ENCODE measurements around the gene IKBKE.

The IKBKE gene
- total RNA-seq, result 93.2 reads per million, percentile 81 among the genes with 10 or more reads in this experiment

DNA sequence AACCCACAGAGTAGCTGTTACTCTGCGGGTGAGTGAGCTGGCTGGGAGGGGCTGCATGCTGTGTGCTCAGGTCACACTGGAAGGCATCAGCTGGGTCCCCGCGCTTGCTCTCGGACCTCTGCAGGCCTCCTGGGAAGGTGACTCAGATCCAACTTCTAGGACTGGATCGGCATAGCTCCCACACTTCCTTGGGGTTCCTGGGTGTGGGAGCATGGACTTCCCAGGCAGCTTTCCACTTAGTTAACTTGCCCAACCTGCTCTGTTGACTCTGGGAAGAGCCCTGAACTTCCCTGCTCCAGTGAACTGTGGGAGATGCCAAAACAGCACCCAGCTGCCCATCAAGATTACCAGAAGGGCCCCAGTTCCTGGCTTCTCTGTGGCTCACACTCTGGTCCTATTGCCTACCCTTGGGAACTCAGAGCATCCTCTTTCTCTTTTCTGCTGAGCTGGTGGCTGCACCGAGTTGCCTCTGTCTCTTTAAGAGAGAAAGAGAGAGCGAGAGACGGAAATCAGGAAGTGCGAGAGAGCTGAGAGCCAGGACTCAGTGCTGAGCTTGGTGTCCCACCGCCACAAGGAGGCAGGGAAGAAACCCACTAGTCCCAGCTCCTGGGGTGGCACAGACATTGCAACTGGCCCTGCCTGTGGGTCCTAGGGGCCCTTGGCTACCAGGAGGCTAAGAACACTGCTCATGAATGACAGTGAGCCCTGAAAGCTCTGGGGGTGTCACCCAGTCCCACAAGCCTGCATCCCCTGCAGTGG is at the start of gene IKBKE:
Gene IKBKE, plus strand, starts transcription at position 544 of the 759 bp plus-strand sequence. CDS start 2,752 bp downstream, outside the sequence.
- DNase-seq, result peak; percentile 30

DNA sequence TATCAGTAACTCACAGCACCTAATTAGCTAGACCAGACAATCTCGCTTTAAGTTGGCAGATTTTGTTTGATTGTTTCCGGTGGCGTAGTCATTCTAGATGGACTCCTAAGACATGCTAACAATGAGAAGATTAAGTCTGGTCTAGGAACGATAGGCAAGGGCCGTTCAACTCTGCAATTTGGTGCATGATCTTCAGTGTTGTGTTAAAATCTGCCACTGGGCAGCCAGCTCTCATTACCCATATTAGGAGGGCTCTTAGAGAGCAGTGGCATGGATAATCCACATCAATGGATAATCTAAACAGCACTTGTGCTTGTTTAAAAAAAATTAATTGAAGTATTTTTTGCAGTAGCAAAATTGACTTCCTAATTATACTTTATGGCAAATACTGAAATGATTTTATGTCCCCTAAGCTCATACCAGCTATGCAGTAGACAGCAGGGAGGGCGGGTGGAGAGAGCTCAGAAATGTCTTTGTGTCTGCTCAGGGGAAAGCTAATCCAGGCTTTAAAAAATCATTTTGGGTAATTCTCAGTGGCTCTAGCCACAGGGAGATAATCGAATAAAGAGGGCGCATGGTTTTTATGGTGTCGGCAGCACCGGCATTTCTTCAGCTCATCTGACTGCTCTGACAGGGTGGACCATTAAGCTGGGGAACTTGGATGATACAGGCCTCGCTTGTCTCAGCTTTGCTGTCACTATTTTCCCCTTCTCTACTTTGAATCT is 48.5 kb upstream of the IKBKE start:
- DNase-seq, result no peak

DNA sequence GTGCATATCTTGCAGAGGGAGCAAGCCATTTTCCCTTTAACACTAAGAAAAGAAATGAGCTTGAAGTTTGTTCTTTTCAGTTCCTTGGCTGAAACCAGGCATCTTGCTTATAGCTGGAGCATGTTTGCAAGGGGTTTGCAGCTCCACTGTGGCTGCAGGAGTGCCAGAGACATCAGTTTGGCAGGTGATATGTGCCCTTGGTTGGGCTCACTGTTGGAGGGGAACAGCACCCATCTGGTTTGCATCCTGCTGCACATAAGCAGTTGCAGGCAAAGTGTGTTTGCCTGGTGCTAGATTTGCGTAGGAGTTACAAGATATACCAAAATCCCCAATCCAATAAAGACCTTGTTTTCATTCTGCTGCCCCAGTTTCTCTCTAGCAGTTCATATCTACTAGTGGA is 47.8 kb upstream of the IKBKE start:
- DNase-seq, result no peak

DNA sequence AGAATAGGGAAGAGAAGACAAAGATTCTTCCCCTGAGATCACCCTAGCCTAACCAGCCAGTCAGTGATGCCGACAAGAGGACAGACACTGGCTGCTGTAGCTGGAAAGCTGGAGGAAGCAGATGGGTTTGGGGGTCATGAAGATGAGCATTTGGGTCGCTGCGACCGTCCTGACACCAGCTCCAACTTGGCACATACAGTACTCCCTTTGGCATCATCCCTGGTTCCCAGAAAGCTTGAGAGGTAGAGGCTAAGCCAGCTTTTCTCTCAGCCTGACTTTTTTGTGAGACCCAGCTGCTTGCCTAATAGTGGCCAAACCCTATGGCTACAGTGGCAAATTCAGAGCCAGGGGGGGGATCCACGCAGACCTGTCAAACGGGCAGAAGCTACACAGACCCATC is 43.0 kb upstream of the IKBKE start:
- DNase-seq, result no peak

DNA sequence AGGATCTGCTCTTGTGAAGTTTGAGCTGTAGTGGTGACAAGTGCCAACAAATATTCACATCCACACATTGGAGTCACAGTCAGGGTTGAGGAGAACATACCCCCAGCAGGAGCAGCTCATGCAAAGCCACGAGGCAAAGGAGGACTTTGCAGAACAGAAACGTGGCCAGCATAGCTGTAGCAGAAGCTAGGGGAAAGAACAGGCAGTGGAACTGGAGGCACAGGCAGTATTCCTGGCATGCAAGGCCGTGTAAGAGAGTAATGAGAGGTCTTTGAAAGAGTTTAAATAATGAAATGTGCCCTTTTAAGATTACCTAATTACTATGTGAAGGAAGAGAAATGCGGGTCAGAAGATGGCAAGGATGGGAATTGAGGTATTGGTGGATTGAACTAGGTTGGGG is 40.9 kb upstream of the IKBKE start:
- no peak for DNase-seq

DNA sequence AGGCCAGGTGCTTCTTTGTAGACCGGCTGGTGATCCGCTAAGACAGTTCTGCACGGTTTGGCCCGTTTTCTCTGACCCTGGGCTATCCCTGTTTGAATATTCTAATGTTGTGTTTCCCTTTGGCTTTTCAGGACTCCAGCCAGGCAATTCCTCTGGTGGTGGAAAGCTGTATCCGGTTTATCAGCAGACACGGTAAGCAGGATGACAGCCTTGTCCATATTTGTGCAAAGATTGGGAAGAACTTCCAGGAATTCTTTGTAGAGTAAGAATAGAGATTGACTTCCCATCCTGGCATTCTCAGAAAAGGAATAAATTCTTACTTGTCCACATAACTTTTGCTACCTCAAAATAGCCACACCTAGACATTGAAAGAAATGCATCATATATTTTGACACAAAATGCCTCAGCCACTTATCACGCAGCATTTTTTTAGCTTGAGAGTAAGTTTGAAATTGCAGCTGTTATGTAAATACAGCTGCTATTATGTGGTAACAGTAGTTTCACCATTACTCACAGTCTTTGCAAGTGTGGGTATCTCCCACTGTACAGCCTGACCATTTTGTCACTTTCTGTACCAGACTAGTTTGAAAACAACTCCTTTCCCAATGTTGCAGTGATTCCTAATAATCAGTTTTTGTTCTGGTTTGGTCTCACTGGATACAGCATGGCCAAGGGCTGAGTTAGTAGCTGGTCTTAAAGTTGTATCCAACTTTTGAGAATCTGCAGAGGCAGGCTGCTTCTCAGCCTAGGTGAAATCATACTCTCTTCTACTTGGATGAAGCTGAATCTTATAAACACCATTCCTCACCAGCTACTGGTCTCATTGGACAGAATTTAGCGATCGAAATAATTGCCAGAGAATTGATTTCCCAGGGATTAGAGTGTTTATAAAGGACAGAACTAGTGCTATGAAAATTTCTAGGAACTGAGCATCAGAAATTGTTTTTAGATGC is 40.0 kb upstream of the IKBKE start:
- no peak for DNase-seq

DNA sequence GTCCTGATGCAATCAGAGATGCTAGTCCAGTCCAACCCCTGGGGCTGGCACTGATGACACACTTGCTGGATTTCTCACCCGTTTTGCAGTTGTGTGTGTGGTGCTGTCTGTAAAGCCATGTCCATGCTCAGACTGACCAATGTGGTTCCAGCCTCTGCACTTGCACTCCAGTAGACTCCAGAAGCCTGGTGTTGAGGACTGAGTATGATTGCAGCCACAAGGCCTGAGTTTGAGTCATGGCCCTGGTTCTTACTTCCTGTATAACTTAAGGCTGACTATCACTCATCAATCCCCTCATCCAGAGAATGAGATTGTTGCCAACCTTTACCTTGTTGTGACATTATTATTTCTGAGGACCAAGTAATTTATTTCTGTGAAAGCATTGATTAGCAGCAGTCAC is 34.8 kb upstream of the IKBKE start:
- no peak for DNase-seq

DNA sequence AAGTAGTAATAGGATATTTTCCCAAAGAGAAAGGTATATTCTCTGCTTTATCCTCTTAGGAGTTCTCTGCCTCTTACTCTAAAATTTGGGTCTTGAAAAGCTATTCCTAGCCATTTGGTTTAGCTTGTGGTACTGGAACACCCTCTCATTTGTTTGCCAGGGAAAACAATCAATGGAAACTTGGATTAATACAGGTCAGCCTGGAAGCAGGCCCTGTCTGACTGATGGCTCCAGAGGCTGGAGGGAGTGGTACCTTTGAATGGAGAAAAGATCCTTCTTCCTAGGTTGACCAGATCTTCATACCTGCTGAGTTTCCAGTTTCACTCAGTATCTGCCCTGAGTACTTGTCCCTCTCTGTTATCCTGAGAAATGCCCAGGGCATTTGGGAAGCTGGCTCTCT is 31.7 kb upstream of the IKBKE start:
- DNase-seq, result no peak

DNA sequence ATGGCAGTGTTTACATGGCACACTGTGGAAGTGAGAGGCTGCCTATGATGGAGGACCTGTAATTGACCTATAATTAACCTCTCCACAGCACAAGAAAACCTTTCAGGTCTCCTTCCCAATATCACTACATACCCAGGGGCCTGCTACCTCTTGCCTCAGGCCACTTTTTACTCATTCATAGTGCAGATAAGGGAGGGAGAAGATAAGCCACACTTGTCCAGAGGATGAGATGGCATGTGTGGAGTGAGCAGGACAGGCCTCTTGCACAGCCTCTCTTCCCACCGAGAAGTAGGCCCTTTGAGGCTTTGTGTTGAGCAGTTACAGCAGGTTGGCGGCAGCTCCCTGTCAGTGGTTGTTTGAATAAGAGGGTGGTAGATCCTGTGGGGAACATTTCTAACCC is 31.1 kb upstream of the IKBKE start:
- no peak for DNase-seq

DNA sequence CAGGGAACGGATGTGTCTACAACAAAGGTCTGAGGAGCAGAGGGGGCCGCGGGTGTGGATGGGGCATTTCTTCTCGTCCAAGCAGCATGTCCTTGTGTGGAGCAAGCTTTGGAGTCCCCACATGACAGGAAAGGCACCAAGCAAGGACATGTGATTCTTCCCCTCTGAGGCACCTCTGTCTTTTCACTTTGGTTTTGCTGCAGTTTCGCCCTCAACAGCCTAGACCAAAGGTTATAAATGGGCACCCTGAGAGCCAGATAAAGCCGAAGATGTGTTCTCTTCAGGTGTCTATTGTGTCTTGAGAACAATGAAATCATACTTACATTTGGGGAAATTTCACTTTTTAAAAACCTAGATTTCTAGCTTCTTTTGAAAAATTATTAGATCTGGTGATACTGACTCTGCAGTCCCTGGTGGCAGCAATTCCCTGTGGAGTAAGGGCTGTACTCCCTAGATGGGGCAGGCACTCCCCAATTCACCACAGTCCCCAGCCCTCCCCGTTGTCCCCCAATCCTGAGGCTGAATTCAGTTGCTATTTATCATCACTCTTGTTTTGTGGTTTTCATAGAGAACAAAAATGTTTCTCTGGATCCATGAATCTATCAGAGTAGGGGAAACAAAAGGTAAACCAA is 28.8 kb upstream of the IKBKE start:
- DNase-seq, result no peak

DNA sequence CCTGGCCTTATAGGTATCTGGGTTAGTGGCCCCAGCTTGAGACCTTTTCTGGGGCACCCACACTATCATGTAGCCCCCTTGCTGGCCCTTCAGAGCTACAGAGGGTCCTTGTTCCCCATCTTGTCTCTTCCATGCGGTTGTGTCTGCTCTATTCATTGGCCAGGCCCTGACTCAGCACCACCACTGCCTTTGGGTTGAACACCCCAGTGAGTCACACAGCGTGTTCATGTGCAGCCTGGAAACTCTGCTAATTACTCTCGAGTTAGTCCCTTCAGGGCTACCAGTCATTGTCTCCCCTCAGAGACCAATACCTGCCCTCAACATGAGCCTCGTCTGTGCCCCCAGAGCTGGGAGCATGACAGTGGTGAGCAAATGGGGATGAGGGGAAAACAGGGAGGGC is 28.2 kb upstream of the IKBKE start:
- DNase-seq, result no peak

DNA sequence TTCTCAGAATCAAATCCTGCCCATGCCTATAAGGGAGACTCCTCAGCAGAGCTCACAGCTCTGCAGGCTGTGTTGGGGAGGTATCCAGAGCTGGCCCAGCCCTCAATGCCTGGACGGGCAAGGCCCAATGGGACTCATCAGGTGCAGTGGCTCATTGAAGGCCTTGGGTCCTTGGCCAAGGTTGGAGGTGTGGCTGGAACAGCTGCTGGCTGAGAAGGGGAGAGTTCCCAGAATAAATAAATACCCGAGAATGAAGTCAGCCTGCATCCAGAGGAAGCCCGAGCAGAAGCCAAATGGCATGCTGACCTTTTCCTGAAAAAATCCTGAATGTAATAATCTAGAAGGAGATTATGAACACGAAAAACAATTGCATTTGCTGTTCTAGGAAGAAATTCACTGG is 25.2 kb upstream of the IKBKE start:
- DNase-seq, result no peak

DNA sequence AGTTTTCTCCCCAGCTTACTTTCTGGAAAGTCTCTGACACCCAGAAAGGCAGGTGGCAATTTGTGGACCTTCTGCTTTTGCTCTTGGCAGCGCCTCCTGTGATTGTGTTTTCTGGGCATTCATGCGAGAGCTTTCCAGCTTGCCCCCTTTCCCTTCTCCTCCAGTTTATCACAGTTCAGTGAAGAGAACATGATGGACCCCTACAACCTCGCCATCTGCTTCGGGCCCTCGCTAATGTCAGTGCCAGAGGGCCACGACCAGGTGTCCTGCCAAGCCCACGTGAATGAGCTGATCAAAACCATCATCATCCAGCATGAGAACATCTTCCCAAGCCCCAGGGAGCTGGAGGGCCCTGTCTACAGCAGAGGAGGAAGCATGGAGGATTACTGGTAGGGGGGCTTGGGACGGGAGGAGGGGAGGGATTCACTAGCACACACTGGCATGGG is 24.3 kb upstream of the IKBKE start:
- no peak for DNase-seq

DNA sequence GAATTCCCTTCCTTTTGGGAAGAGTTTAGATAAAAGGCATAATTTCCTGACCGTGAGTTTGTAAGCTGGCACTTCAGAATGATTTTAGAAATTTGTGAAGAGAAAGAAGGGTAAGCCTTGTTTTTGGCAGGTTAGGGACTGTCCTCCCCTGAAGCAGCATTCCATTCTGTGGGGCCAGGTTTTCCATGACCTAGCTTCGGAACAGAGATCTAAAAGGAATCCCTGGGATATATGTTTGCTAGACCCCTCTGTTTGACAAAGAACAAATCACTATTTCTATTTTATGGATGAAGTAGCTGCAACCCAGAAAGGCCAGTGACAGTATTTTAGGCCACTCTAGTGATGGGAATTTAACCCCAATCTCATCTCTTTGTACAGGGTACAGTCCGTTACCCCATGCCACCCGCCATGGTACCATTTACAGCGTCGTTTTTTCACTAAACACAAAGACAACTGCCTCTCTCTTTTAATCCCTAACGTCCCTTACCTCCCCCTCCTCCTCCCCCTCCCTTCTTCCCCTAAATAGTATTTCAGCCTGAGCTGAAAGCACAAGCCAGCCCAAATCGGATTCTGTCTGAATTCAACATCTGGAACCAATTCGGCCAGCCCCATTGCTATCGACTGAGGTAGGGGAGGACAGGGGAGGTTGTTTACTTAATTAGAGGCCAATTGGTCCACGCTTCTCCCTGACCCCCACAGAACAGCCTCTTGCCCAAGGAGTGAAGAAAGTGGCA is 23.4 kb upstream of the IKBKE start:
- DNase-seq, result no peak

DNA sequence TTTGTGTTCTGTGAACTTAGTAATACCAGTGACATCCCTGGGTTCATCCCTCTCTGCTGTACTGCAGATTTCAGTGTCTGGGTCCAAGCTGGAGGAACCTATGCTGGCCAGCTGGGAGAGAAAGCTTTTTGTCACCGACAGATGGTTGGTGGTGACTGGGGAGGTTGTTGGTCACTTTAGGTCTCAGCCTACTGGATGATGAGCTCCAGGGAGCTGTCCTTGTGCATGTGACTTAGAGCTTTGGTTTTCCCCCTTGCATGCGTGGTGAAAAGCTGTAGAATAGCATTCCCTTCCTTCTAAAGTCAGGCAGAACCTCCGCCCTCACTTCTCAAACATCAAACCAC is 22.9 kb upstream of the IKBKE start:
- DNase-seq, result no peak

DNA sequence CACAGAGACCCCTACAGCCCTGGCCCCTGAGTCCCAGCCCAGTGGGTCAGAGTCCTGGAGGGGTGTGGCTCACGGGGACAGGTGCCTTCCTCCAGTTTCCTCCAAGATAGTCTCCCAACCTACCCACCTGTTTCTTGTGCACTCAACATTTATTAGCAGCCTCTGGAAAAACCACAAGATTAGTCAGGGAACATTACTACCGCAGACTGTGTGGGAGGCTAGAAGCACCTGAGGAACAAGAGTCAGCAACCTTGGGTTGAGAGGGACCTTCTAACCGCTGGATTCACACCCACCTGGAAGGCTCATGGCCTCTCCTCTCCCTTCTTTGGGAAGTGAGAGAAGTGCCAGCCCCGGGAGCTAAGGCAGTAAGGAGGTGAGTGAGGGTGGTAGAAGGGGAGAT is 22.5 kb upstream of the IKBKE start:
- no peak for DNase-seq

DNA sequence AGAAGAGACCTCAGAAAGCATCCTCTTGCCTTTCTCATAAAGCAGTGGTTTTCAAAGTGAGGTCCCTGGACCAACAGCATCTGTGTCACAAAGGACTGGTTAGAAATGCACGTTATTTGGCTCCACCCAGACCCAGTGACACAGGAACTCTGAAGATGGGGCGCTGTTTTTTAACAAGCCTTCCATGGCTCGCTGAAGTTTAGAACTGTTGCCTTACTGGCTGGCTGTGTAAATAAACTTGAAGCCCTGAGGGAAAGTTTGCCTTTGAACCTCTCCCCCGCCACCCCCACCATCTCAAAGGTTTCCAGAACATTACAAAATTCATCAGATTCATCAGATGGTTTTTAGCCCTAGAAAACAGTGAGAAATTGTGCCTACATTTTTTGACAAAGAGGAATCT is 21.8 kb upstream of the IKBKE start:
- no peak for DNase-seq

DNA sequence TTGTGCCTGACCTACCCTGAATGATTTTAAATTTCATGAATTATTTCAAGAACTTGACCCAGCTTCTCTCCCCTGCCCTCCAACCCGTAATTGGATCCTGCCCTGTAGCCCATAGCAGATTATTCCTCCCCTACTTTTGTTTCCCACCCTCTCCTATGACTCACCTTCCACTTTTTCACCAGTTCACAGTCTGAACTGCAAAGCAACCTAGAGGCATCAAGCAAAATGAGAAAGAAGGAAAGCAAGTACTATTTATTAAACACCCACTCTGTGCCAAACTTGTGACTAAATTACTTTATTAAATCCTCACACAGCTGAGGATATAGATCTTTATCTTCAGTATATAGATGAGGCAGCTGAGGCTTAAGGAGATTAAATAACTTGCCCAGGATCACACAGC is 20.7 kb upstream of the IKBKE start:
- DNase-seq, result no peak

DNA sequence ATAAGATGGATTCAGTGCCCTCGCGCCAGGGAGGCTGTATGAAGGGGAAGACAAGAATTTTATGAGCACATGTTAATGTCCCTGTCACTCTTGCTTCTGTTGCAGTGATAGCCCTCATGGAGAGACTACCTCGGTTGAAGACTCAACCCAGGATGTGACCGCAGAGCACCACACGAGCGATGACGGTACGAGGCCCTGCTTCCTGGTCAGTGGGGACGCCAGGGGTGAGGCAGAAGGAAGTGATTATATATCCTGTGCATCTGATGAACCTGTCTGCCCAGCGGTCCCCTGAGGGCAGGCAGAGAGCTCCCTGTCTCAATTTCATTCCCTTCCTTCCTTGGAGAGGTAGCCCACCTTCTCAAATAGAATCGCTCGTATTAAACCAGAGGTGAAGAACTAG is 20.0 kb upstream of the IKBKE start:
- no peak for DNase-seq

DNA sequence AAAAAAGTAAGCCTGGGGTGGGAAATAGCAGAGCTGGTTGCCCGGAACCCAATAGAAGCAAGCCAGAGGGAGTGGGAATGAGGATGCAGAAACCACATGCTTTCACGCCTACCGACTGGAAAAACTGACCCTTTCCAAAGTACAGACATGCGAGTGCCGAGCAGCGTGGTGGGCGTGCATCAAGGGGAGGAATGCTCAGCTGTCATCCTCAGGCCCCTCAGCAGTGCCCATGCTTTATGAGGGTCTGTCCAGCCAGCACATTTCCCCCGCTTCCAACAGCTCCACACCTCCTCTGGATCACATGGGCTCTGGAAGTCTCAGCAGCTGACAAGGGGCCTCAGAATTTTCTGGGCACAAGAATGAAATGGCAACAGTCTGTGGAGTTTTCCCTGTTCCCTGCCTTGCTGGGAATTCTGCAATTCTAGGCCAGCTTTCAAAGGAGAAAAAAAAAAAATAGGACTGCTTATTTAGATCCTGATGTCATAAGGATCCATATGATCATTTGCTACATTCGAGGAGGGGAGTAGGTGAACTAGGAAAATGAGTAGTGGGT is 19.1 kb upstream of the IKBKE start:
- DNase-seq, result no peak

DNA sequence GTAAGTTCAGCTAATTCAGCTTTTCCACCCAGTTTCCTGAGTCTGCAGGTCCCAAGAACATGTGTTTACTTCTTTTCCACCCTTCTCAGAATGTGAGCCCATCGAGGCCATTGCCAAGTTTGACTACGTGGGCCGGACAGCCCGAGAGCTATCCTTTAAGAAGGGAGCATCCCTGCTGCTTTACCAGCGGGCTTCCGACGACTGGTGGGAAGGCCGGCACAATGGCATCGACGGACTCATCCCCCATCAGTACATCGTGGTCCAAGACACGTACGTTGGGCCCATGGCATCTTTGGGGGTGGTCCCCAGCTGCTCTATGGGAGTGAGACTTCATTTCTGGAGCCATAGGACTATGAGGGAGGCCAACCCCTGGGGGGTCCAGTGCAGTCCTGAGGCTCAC is 17.2 kb upstream of the IKBKE start:
- no peak for DNase-seq

DNA sequence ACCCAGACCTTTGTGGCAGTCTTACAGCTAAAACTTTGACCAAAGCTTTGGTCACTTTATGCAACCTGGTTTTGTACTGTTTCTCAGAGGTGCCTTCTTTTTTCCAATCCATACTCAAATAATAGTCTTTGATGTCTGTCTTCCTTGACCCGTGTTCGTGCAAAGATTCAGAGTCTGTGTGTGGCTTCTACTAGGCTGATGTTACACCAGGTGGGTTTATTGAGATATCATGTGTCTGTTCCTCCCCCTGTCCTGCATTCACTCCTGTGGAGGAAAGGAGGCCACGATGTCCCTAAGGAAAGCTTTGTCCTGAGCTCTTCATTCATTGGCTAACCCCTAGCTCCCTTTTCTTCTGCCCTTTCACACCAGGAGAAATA is 15.0 kb upstream of the IKBKE start:
- DNase-seq, result no peak
